Adipocyte (in vitro differentiated cells): ENCODE results near the gene CFAP54.

Source experiments
- DNase-seq: peaks from one replicate; pipeline ENCODE4 v3.0.0-alpha.2; 2015; ENCODE audit warnings: low read depth
- H3K27me3 ChIP-seq: replicated peaks from 2 replicates; pipeline ENCODE4 v1.7.0; 2013; ENCODE audit warnings: mild to moderate bottlenecking, low read length, moderate library complexity; ENCODE audit not compliant: control insufficient read depth, insufficient read depth
- H3K36me3 ChIP-seq: 2 replicates; pipeline ENCODE4 v1.7.0; 2013; ENCODE audit warnings: low read length, mild to moderate bottlenecking, moderate library complexity; ENCODE audit not compliant: control insufficient read depth, insufficient read depth, severe bottlenecking
- H3K4me1 ChIP-seq: 2 replicates; pipeline ENCODE4 v1.7.0; 2013; ENCODE audit warnings: mild to moderate bottlenecking, low read length, moderate library complexity; ENCODE audit not compliant: control insufficient read depth, insufficient read depth
- H3K4me3 ChIP-seq: 2 replicates; pipeline ENCODE4 v1.7.0; 2013; ENCODE audit warnings: mild to moderate bottlenecking, low read length, moderate library complexity
- H3K9ac ChIP-seq: 2 replicates; pipeline ENCODE4 v1.7.0; 2013; ENCODE audit warnings: mild to moderate bottlenecking, low read length, moderate library complexity
- H3K9me3 ChIP-seq: 2 replicates; pipeline ENCODE4 v1.7.0; 2013; ENCODE audit warnings: mild to moderate bottlenecking, low read length, moderate library complexity; ENCODE audit not compliant: control insufficient read depth

The CFAP54 gene

GRCh38 chr12:96516472-96517430, 27.4 kb downstream of the CFAP54 start:
- peak overlapping the region; percentile 30 for H3K9ac ChIP-seq
- H3K4me3 ChIP-seq: no peak overlapping the region
- peak; percentile 92 for DNase-seq
- H3K36me3 ChIP-seq: no peaks in the 10 kb centered on the region
- no peaks in the 10 kb centered on the region for H3K9me3 ChIP-seq
- peaks cover 18% of the 10 kb centered on the region for H3K4me1 ChIP-seq
- no peaks in the 10 kb centered on the region for H3K27me3 ChIP-seq

- Histone ChIP-seq H3K27me3 (no peaks in the 10 kb centered on the region), H3K9ac (no peak overlapping the region), H3K4me1 (peaks cover 4% of the 10 kb centered on the region), H3K9me3 (no peaks in the 10 kb centered on the region), H3K36me3 (no peaks in the 10 kb centered on the region), H3K4me3 (no peak overlapping the region)
- DNase-seq: no peak
Measured at GRCh38 chr12:96520767-96521166, 31.4 kb downstream of the CFAP54 start.

GRCh38 chr12:96521895-96522682, 32.7 kb downstream of the CFAP54 start:
- no peak overlapping the region for H3K4me3 ChIP-seq
- no peaks in the 10 kb centered on the region for H3K9me3 ChIP-seq
- no peak for DNase-seq
- no peaks in the 10 kb centered on the region for H3K36me3 ChIP-seq
- no peak overlapping the region for H3K9ac ChIP-seq
- H3K4me1 ChIP-seq: no peaks in the 10 kb centered on the region
- H3K27me3 ChIP-seq: no peaks in the 10 kb centered on the region

GRCh38 chr12:96522690-96523089, 33.3 kb downstream of the CFAP54 start:
- Histone ChIP-seq H3K4me3 (no peak overlapping the region), H3K36me3 (no peaks in the 10 kb centered on the region), H3K4me1 (no peaks in the 10 kb centered on the region), H3K27me3 (no peaks in the 10 kb centered on the region), H3K9ac (no peak overlapping the region), H3K9me3 (no peaks in the 10 kb centered on the region)
- no peak for DNase-seq

GRCh38 chr12:96526110-96526509, 36.7 kb downstream of the CFAP54 start:
- Histone ChIP-seq H3K27me3 (no peaks in the 10 kb centered on the region), H3K9me3 (no peaks in the 10 kb centered on the region), H3K9ac (no peak overlapping the region), H3K4me3 (no peak overlapping the region), H3K4me1 (no peaks in the 10 kb centered on the region), H3K36me3 (no peaks in the 10 kb centered on the region)
- no peak for DNase-seq

- DNase-seq: no peak
- Histone ChIP-seq H3K4me3 (no peak overlapping the region), H3K4me1 (no peaks in the 10 kb centered on the region), H3K9ac (no peak overlapping the region), H3K9me3 (no peaks in the 10 kb centered on the region), H3K27me3 (no peaks in the 10 kb centered on the region), H3K36me3 (no peaks in the 10 kb centered on the region)
Measured at GRCh38 chr12:96529912-96530311, 40.5 kb downstream of the CFAP54 start.

- H3K27me3 ChIP-seq: no peaks in the 10 kb centered on the region
- no peaks in the 10 kb centered on the region for H3K9me3 ChIP-seq
- no peak overlapping the region for H3K9ac ChIP-seq
- DNase-seq: peak; percentile 4
- no peaks in the 10 kb centered on the region for H3K36me3 ChIP-seq
- no peaks in the 10 kb centered on the region for H3K4me1 ChIP-seq
- H3K4me3 ChIP-seq: no peak overlapping the region
Measured at GRCh38 chr12:96534339-96534738, 45.0 kb downstream of the CFAP54 start.

- Histone ChIP-seq H3K27me3 (no peaks in the 10 kb centered on the region), H3K4me3 (no peak overlapping the region), H3K36me3 (no peaks in the 10 kb centered on the region), H3K4me1 (no peaks in the 10 kb centered on the region), H3K9ac (no peak overlapping the region), H3K9me3 (no peaks in the 10 kb centered on the region)
- DNase-seq: no peak
Measured at GRCh38 chr12:96548384-96548783, 59.0 kb downstream of the CFAP54 start.

GRCh38 chr12:96549341-96549740, 60.0 kb downstream of the CFAP54 start:
- DNase-seq: no peak
- H3K27me3 ChIP-seq: no peaks in the 10 kb centered on the region
- H3K9ac ChIP-seq: no peak overlapping the region
- no peaks in the 10 kb centered on the region for H3K9me3 ChIP-seq
- no peak overlapping the region for H3K4me3 ChIP-seq
- no peaks in the 10 kb centered on the region for H3K36me3 ChIP-seq
- no peaks in the 10 kb centered on the region for H3K4me1 ChIP-seq

- Histone ChIP-seq H3K9me3 (no peaks in the 10 kb centered on the region), H3K9ac (no peak overlapping the region), H3K4me1 (no peaks in the 10 kb centered on the region), H3K4me3 (no peak overlapping the region), H3K36me3 (no peaks in the 10 kb centered on the region), H3K27me3 (no peaks in the 10 kb centered on the region)
- no peak for DNase-seq
Measured at GRCh38 chr12:96570579-96570978, 81.2 kb downstream of the CFAP54 start.

GRCh38 chr12:96571101-96571862, 81.9 kb downstream of the CFAP54 start:
- no peaks in the 10 kb centered on the region for H3K36me3 ChIP-seq
- H3K4me3 ChIP-seq: no peak overlapping the region
- no peaks in the 10 kb centered on the region for H3K9me3 ChIP-seq
- H3K9ac ChIP-seq: no peak overlapping the region
- H3K27me3 ChIP-seq: no peaks in the 10 kb centered on the region
- DNase-seq: no peak
- no peaks in the 10 kb centered on the region for H3K4me1 ChIP-seq
